HepG2 (cell line): ENCODE measurements around the gene CALHM5. TPM values are rescaled to one million over a fixed set of nuclear protein-coding genes. Genes with fewer than 3 reads are reported as not detected.
A peak's percentile ranks its signal among the peaks of the same experiment; 100 is the strongest.

ENCODE experiments used
- ARID4A ChIP-seq: sonication (generic); formaldehyde crosslinking; IDR thresholded peaks from 2 replicates; pipeline ENCODE4 v1.5.0; 2020; ENCODE audit warnings: mild to moderate bottlenecking, missing genetic modification reagents, borderline replicate concordance
- BORCS8-MEF2B ChIP-seq: sonication (generic); formaldehyde crosslinking; IDR thresholded peaks from 2 replicates; pipeline ENCODE4 v1.8.0; 2022; ENCODE audit warnings: mild to moderate bottlenecking, missing genetic modification reagents
- BRF2 ChIP-seq: sonication (generic); formaldehyde crosslinking; IDR thresholded peaks from 2 replicates; pipeline ENCODE4 v1.8.1; 2022; ENCODE audit warnings: mild to moderate bottlenecking, missing genetic modification reagents
- DMAP1 ChIP-seq: IDR thresholded peaks from 2 replicates; pipeline ENCODE4 v1.6.1; 2016
- FOXK2 ChIP-seq: fragments of 450-650 bp; IDR thresholded peaks from 2 replicates; pipeline ENCODE4 v1.6.1; 2016
- FOXP1 ChIP-seq, 2 experiments: fragments of 450-650 bp in 1 of 2; IDR thresholded peaks; 2 replicates each; pipeline ENCODE4 v1.6.1; 2017 to 2018; ENCODE audit warnings: antibody characterized with exemption in 1 of 2
- HHEX ChIP-seq: IDR thresholded peaks from 2 replicates; pipeline ENCODE4 v1.6.1; 2016; ENCODE audit warnings: control low read depth
- MED8 ChIP-seq: sonication (generic); formaldehyde crosslinking; IDR thresholded peaks from 2 replicates; pipeline ENCODE4 v1.8.1; 2023; ENCODE audit warnings: mild to moderate bottlenecking, missing genetic modification reagents; ENCODE audit not compliant: insufficient replicate concordance
- NFAT5 ChIP-seq: sonication (generic); formaldehyde crosslinking; IDR thresholded peaks from 2 replicates; pipeline ENCODE4 v1.4.0; 2020; ENCODE audit warnings: missing genetic modification reagents
- POLR2AphosphoS5 ChIP-seq: IDR thresholded peaks from 2 replicates; pipeline ENCODE4 v1.6.1; 2012; ENCODE audit warnings: low read depth, low read length
- XRCC5 ChIP-seq: fragments of 200-400 bp; formaldehyde crosslinking; optimal IDR thresholded peaks from 2 replicates; pipeline ENCODE3; 2017; ENCODE audit warnings: mild to moderate bottlenecking, low read length
- ZNF235 ChIP-seq: sonication (generic); formaldehyde crosslinking; IDR thresholded peaks from 2 replicates; pipeline ENCODE4 v1.8.1; 2023; ENCODE audit warnings: mild to moderate bottlenecking, missing genetic modification reagents, borderline replicate concordance
- ZNF382 ChIP-seq: sonication (generic); formaldehyde crosslinking; IDR thresholded peaks from 2 replicates; pipeline ENCODE4 v1.5.0; 2020; ENCODE audit warnings: missing genetic modification reagents, mild to moderate bottlenecking, borderline replicate concordance
- ZNF513 ChIP-seq: sonication (generic); formaldehyde crosslinking; conservative IDR thresholded peaks from 2 replicates; pipeline ENCODE4 v1.5.0; 2020; ENCODE audit warnings: missing genetic modification reagents
- ZNF740 ChIP-seq: sonication (generic); formaldehyde crosslinking; IDR thresholded peaks from 2 replicates; pipeline ENCODE4 v1.4.0; 2020; ENCODE audit warnings: missing genetic modification reagents
- ZSCAN30 ChIP-seq: sonication (generic); formaldehyde crosslinking; IDR thresholded peaks from 2 replicates; pipeline ENCODE4 v1.5.0; 2020; ENCODE audit warnings: mild to moderate bottlenecking, missing genetic modification reagents
- polyA plus RNA-seq, 8 experiments: library from polyadenylated mRNA; depleted of rRNA in 3 of 8; stranded (reverse) in 7 of 8; unstranded in 1 of 8; fragments of >200 nt; fragmentation: Illumina TruSeq in 4 of 8; extraction: Trizol in 4 of 8; gene quantifications; 2 replicates each; pipeline versions ENCODE4 v1.2.1 to v1.2.3, GENCODE V29; 2011 to 2016; ENCODE audit warnings: low read depth in 4 of 8, missing spikeins in 1 of 8, mixed read lengths in 1 of 8; ENCODE audit not compliant: insufficient read depth in 1 of 8
- total RNA-seq, 5 experiments: library from RNA; depleted of rRNA; stranded (reverse); fragments of >200 nt; fragmentation: Illumina TruSeq; extraction: Trizol; gene quantifications; 2 replicates each; pipeline ENCODE4 v1.2.3, GENCODE V29; 2016; ENCODE audit warnings: low read depth in 1 of 5

The CALHM5 gene
- total and polyA plus RNA-seq, 2 of the 13 experiments (the other 11 are each of a cell fraction or from before 2014, with no cell fraction given): not detected

- TF ChIP-seq ARID4A (CRISPR knock-in tag): peak; percentile 98
- TF ChIP-seq HHEX (CRISPR knock-in tag): 0 out of 2 replicates have a peak, but pooled peaks have one; percentile 34
- TF ChIP-seq BORCS8-MEF2B (CRISPR knock-in tag): peak; percentile 99
- no peak for TF ChIP-seq ZNF740
- no peak; the same call in 1 of the 2 replicates for TF ChIP-seq NFAT5
- peak; percentile 40 for TF ChIP-seq MED8
- peak; percentile 97 for TF ChIP-seq DMAP1 (CRISPR knock-in tag)
- peak; percentile 95; the same call in 1 of the 2 replicates for TF ChIP-seq ZNF513 (CRISPR knock-in tag)
- peak; percentile 99 for TF ChIP-seq ZSCAN30 (CRISPR knock-in tag)
- TF ChIP-seq XRCC5: peak; percentile 100
- peak; percentile 97 for TF ChIP-seq BRF2
- TF ChIP-seq ZNF382 (CRISPR knock-in tag): no peak
- peak; percentile 71 for TF ChIP-seq ZNF235 (CRISPR knock-in tag)
- TF ChIP-seq FOXK2: peak; percentile 84; the same call in 1 of the 2 replicates
- TF ChIP-seq POLR2AphosphoS5: peak; percentile 91
- TF ChIP-seq FOXP1 (IDR thresholded peaks at IDR 0.05): no peak
- peak; percentile 41; the same call in 1 of the 2 replicates for TF ChIP-seq FOXP1 (CRISPR knock-in tag; IDR thresholded peaks at IDR 0.05)
Measured at GRCh38 chr6:116570856-116571682, 59.6 kb downstream of the CALHM5 start, which contains the start of gene RWDD1 (continued).
